ENCODE data around the gene HUNK.

GRCh38 chr21:31972622-31973021 is 99.8 kb downstream of the HUNK start:
- TF ChIP-seq CTCF (IDR thresholded peaks at IDR 0.05) (no peak), EZH2 (IDR thresholded peaks at IDR 0.05; ENCODE audit: borderline replicate concordance, insufficient read depth, low read depth, low read length, poor library complexity, severe bottlenecking) (no peak)

Data from B cell (primary cell).